ENCODE measurements around the gene FGGY. TPM values are rescaled to one million over a fixed set of nuclear protein-coding genes. Genes with fewer than 3 reads are reported as not detected.

FGGY gene
- total RNA-seq, 1 experiment from 2014 or later, result 17.8 TPM

DNA sequence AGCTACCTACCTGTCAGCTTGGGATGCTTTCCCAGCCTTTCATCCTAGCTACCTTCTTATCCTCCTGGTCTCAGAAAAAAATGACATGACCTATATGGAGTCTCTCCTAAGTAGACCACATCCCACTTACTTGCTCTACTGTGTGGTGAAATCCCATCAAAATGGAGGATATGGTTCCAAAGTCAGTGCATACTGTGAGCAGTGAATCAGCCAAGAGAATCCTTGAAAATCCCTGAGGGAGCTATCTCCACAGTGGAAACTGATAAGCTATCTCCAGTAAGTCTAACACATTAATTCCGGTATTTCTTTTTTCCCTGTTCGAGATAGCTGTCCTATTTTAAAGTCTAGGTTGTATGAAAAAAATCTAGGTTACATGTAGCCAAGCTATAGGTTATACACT, 189.7 kb downstream of the FGGY start:
- BruUV-seq (replicated peaks), result no TSS peak
- H3K4me2 ChIP-seq, result no peak overlapping the region
- no peak for TF ChIP-seq EZH2 (IDR thresholded peaks at IDR 0.05; ENCODE audit: low read depth)
- TF ChIP-seq, protein P1, sequence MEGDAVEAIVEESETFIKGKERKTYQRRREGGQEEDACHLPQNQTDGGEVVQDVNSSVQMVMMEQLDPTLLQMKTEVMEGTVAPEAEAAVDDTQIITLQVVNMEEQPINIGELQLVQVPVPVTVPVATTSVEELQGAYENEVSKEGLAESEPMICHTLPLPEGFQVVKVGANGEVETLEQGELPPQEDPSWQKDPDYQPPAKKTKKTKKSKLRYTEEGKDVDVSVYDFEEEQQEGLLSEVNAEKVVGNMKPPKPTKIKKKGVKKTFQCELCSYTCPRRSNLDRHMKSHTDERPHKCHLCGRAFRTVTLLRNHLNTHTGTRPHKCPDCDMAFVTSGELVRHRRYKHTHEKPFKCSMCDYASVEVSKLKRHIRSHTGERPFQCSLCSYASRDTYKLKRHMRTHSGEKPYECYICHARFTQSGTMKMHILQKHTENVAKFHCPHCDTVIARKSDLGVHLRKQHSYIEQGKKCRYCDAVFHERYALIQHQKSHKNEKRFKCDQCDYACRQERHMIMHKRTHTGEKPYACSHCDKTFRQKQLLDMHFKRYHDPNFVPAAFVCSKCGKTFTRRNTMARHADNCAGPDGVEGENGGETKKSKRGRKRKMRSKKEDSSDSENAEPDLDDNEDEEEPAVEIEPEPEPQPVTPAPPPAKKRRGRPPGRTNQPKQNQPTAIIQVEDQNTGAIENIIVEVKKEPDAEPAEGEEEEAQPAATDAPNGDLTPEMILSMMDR (conservative IDR thresholded peaks at IDR 0.05), result no peak
- no peaks in the 10 kb centered on the region for H4K20me1 ChIP-seq (ENCODE audit: insufficient read depth)
- ChIA-PET POLR2A (ENCODE audit: unreplicated experiment) (no interaction called here), CTCF (no interaction called here)
- no peak for DNase-seq
- H3K9me3 ChIP-seq (ENCODE audit: insufficient read depth, low read depth), result no peaks in the 10 kb centered on the region
- peaks cover 22% of the 10 kb centered on the region for H3K4me1 ChIP-seq (replicated peaks; ENCODE audit: insufficient read depth)
- intact Hi-C loops (cut with micrococcal nuclease; ENCODE audit: unreplicated experiment), result loop anchor here (5.0 to 10.0 kb wide), 2 partner anchors 59 to 702 kb away; partner anchors contain the start of gene JUN
- no peaks in the 10 kb centered on the region for H3K79me2 ChIP-seq (ENCODE audit: low read depth)
- no peaks in the 10 kb centered on the region for H3K9me2 ChIP-seq (ENCODE audit: insufficient read depth)
- H3K27ac ChIP-seq, result peak overlapping the region; percentile 16; the same call in 1 of the 2 replicates
- no peak overlapping the region for H2AFZ ChIP-seq
- H3K27me3 ChIP-seq (ENCODE audit: insufficient read depth, low read depth), result no peaks in the 10 kb centered on the region
- H3K36me3 ChIP-seq (ENCODE audit: low read depth), result no peaks in the 10 kb centered on the region
- H3K4me3 ChIP-seq, result no peak overlapping the region
- 0 out of 2 replicates have a peak, but pooled peaks cover 6% of the 10 kb centered on the region for H3F3A ChIP-seq (ENCODE audit: insufficient read depth, low read depth)

DNA sequence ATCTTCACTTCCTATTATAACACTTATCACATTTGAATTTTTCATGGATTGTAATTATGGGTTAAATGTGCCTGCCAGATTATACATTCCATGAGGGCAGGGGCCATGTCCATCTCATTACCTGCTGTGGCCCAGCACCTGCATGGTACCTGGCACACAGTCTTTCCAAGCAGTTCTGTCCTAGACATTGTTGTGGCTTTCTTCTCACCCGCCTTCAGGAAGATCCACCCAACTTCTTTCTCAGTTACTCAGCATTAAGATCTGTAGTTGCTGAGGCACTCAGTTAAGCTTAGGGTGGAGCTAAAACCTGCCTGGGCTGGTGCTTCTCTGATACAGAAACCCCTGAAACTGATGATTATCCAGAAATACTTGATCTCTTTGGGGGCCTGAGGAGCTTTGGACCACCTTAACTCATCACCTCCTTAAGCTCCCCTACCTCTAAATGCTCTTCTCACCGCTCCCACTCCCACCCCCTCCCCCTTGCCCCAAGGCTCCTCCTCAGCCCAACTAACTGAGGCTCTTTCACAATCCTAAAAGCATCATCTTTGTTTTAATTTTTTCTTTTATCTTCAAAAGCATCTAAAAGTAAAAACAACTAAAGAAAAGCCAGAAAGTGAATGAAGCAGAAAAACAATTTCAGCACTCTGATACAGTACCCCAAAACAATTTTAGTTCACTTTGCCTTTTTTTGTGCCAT, 190.6 kb downstream of the FGGY start:
- CTCF ChIA-PET, result no interaction called here
- no peaks in the 10 kb centered on the region for H3K9me3 ChIP-seq (ENCODE audit: insufficient read depth, low read depth)
- peak in 1 of 2 experiments; percentile 35 for DNase-seq
- H3K36me3 ChIP-seq (ENCODE audit: low read depth), result no peaks in the 10 kb centered on the region
- no peak for TF ChIP-seq EZH2 (IDR thresholded peaks at IDR 0.05; ENCODE audit: low read depth)
- TF ChIP-seq, protein P1 (conservative IDR thresholded peaks at IDR 0.05), result no peak
- no peaks in the 10 kb centered on the region for H3K27me3 ChIP-seq (ENCODE audit: insufficient read depth, low read depth)
- no peaks in the 10 kb centered on the region for H4K20me1 ChIP-seq (ENCODE audit: insufficient read depth)
- H3K4me1 ChIP-seq (replicated peaks; ENCODE audit: insufficient read depth), result peaks cover 22% of the 10 kb centered on the region
- H3K79me2 ChIP-seq (ENCODE audit: low read depth), result no peaks in the 10 kb centered on the region
- H2AFZ ChIP-seq, result no peak overlapping the region
- POLR2A ChIA-PET (ENCODE audit: unreplicated experiment), result no interaction called here
- H3K27ac ChIP-seq, result peak overlapping the region; percentile 16; the same call in 1 of the 2 replicates
- H3K9me2 ChIP-seq (ENCODE audit: insufficient read depth), result no peaks in the 10 kb centered on the region
- H3K4me3 ChIP-seq, result no peak overlapping the region
- H3F3A ChIP-seq (ENCODE audit: insufficient read depth, low read depth), result 0 out of 2 replicates have a peak, but pooled peaks cover 6% of the 10 kb centered on the region
- no peak overlapping the region for H3K4me2 ChIP-seq
- intact Hi-C loops (cut with micrococcal nuclease; ENCODE audit: unreplicated experiment), result loop anchor here (5.0 to 10.0 kb wide), 2 partner anchors 60 to 703 kb away; partner anchors contain the start of gene JUN
- BruUV-seq (replicated peaks), result no TSS peak

DNA sequence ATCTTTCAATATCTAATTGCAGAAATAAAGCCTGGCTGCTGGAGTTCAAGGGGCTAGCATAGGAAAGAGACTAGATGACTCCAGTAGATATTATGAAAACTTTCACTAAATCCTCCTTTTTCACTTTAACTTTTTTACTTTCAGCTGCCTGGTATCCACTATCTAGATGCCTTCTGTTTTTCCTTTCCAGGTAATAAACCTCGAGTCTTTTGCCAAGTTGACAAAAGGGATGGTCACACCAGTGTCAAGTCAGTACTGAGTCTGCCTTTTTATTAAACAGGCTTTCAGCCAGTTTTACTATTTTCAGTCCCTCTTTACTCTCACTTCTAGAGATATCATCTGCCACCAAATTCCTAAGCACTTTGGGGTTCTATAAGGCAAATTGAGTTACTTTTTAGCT, 195.6 kb downstream of the FGGY start:
- no TSS peak for BruUV-seq (replicated peaks)
- intact Hi-C loops (cut with micrococcal nuclease; ENCODE audit: unreplicated experiment), result no loop called here
- Histone ChIP-seq H3K9me2 (ENCODE audit: insufficient read depth) (no peaks in the 10 kb centered on the region), H3K4me3 (no peak overlapping the region), H3K27ac (no peak overlapping the region), H3K4me2 (no peak overlapping the region), H3K4me1 (replicated peaks; ENCODE audit: insufficient read depth) (peaks cover 3% of the 10 kb centered on the region), H3K36me3 (ENCODE audit: low read depth) (no peaks in the 10 kb centered on the region), H4K20me1 (ENCODE audit: insufficient read depth) (no peaks in the 10 kb centered on the region), H3K79me2 (ENCODE audit: low read depth) (no peaks in the 10 kb centered on the region), H3K9me3 (ENCODE audit: insufficient read depth, low read depth) (no peaks in the 10 kb centered on the region), H2AFZ (no peak overlapping the region), H3K27me3 (ENCODE audit: insufficient read depth, low read depth) (no peaks in the 10 kb centered on the region), H3F3A (ENCODE audit: insufficient read depth, low read depth) (no peaks in the 10 kb centered on the region)
- TF ChIP-seq, protein P1 (conservative IDR thresholded peaks at IDR 0.05), result no peak
- no peak for TF ChIP-seq EZH2 (IDR thresholded peaks at IDR 0.05; ENCODE audit: low read depth)
- no peak for DNase-seq
- CTCF ChIA-PET, result no interaction called here
- POLR2A ChIA-PET (ENCODE audit: unreplicated experiment), result no interaction called here
